Testis (tissue), 3 donors: ENCODE measurements around the gene CELF4. TPM values are rescaled to one million over a fixed set of nuclear protein-coding genes. Genes with fewer than 3 reads are reported as not detected.

Source experiments
- DNase-seq: peaks from one replicate; pipeline ENCODE4 v3.0.0-alpha.2; 2019
- H3K27ac ChIP-seq, 2 donors: fragments of 200-600 bp; sonication (generic); one replicate each; pipeline ENCODE4 v1.5.1; 2019
- H3K27me3 ChIP-seq: fragments of 200-600 bp; sonication (generic); one replicate; pipeline ENCODE4 v1.5.1; 2019
- H3K36me3 ChIP-seq: fragments of 200-600 bp; sonication (generic); one replicate; pipeline ENCODE4 v1.5.1; 2017; ENCODE audit warnings: low read depth; ENCODE audit errors: missing control alignments
- H3K4me1 ChIP-seq: fragments of 200-600 bp; sonication (generic); one replicate; pipeline ENCODE4 v1.5.1; 2019
- H3K4me3 ChIP-seq, 2 donors: fragments of 200-600 bp; sonication (generic); one replicate each; pipeline ENCODE4 v1.5.1; 2017 to 2019
- H3K9me3 ChIP-seq: fragments of 200-600 bp; sonication (generic); one replicate; pipeline ENCODE4 v1.5.1; 2017
- CTCF ChIP-seq, 3 experiments: fragments of 450-650 bp in 2 of 3; fragments of 200-600 bp in 1 of 3; sonication (generic) in 1 of 3; IDR thresholded peaks; one replicate each; pipeline ENCODE4 v1.5.1; 2016 to 2019; ENCODE audit warnings: antibody characterized with exemption in 3 of 3, mild to moderate bottlenecking in 2 of 3, moderate library complexity in 1 of 3
- POLR2A ChIP-seq: fragments of 450-650 bp; IDR thresholded peaks from one replicate; pipeline ENCODE4 v1.6.1; 2017; ENCODE audit warnings: antibody characterized with exemption, mild to moderate bottlenecking, moderate library complexity
- WGBS, 2 donors: methylation state at CpG; one replicate each; pipeline ENCODE4 v1.1.5; 2018; 5-methylcytosine and 5-hydroxymethylcytosine counted together
- intact Hi-C: fragments of 100-400 bp; cut with DNase I; formaldehyde crosslinking; loops from one replicate; pipeline ENCODE4 v1.15.1; 2023; ENCODE audit warnings: low total_unique reads
- polyA plus RNA-seq: library from polyadenylated mRNA; stranded (reverse); fragments of 350-450 nt; fragmentation: Illumina TruSeq; extraction: RNeasy Lipid Tissue Mini Kit (QIAGEN cat#74804); gene quantifications from one replicate; pipeline ENCODE4 v1.2.3, GENCODE V29; 2014; ENCODE audit warnings: low read depth, low replicate concordance; ENCODE audit not compliant: insufficient read depth
- total RNA-seq, 2 donors: library from RNA; depleted of rRNA; stranded (reverse); fragments of >200 nt; gene quantifications; one replicate each; pipeline ENCODE4 v1.2.3, GENCODE V29; 2016

Gene CELF4
- total and polyA plus RNA-seq, 3 donors from 2014 or later = 3.9 to 6.3 (median 4.8) TPM

DNA sequence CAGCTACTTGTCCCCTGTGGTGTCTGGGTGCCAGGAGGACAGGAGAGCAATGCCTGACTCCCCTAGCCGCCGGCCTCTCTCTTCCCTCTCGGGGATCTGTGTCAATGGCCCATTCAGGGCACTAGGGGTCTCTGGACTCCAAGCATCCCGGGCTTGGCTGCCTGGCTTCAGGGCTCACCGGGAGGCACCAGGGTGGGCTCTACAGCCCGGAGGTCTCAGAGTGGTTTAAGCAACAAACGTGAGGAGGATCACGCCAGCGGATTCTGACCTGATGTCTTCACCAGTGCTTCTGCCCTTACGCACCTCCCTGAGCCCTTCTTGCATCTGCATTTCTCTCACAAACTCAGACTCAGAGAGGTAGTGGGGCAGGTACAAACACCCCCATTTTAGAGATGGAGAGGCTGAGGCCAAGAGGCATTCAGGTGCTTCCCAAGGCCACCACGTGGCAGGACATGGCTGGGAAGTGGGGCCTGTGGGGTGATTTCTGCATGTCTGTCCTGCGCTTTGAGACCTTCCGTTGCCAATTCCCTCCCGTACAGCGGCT, 243.0 kb downstream of the CELF4 start:
- Histone ChIP-seq H3K4me3 (no peak overlapping the region), H3K4me1 (no peaks in the 10 kb centered on the region), H3K27me3 (no peaks in the 10 kb centered on the region), H3K27ac (no peak overlapping the region), H3K36me3 (no peaks in the 10 kb centered on the region), H3K9me3 (no peaks in the 10 kb centered on the region)
- peak; percentile 64 for DNase-seq
- intact Hi-C loops = no loop called here
- WGBS, 2 donors = 51 to 56% methylated on average over 7 to 15 of the region's 15 CpGs
- peak in 2 of 3 experiments; percentile 47 to 71 for TF ChIP-seq CTCF (IDR thresholded peaks at IDR 0.05)
- TF ChIP-seq POLR2A = no peak

DNA sequence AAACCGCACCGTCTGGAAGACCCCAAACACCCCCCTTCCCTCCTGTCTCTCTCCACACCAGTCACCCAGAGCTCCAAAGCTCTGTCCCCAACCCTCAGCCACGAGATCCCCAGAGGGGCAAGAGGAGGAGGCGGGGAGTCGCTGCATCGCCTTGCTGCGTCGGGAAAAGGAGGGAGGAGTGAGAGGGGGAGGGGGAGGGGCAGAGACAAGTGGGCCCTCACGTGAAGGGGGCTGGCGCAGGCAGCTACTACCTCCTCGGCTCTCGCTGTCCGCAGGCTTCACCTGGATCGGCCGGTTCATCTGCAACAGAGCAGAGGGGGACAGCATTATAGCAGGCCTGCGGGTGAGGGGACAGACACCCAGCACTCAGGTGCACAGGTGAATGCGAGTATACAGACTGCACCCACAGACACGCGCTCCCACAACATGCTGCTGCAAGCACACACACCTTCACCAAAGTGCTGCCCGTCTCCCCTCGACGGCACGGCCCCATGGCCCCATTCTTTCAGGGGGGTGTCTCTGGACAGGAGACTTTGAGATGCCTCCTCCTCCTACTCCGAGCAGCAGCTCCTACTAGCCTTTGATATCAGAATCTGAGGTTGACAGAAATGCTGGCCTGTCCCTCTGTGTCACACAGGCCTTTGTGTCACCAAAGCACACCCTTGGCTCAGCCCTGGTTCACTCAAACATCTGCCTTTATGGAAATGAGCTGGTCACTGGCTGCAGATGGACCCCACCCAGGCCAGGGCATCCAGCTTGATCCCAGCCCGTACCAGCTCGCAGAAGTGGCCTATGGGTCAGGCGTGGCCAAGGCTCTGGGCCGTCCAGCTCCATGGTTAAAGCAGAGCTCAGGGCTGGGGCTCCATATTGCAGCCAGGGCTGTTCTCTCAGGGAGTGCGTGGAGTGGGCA, 243.8 kb downstream of the CELF4 start:
- intact Hi-C loops = no loop called here
- DNase-seq = no peak
- H3K27ac ChIP-seq = no peak overlapping the region
- no peaks in the 10 kb centered on the region for H3K9me3 ChIP-seq
- no peaks in the 10 kb centered on the region for H3K36me3 ChIP-seq
- no peaks in the 10 kb centered on the region for H3K4me1 ChIP-seq
- WGBS, 2 donors = 82 to 89% methylated on average over 22 to 29 of the region's 29 CpGs
- H3K27me3 ChIP-seq = no peaks in the 10 kb centered on the region
- H3K4me3 ChIP-seq = no peak overlapping the region
- TF ChIP-seq CTCF (IDR thresholded peaks at IDR 0.05) (no peak), POLR2A (no peak)

DNA sequence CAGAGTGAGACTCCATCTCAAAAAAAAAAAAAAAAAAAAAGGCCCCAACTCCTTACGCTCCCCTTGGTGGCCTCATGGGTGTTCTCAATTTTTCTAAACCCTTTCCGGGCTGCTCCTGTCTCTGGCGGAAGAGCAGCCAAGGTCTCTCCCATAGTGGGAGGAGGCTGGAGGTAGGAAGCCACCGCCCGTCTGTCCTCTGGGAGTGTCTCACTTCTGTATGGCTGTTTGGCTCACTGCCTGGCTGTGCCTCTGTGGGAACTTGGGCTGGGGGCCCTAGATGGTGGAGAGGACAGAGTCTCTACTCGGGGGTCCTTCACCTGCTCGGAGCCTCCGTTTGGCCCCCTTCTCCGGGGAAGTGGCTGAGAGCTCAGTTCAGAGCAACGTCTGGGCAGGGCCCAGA, 245.3 kb downstream of the CELF4 start:
- Histone ChIP-seq H3K27ac (no peak overlapping the region), H3K27me3 (no peaks in the 10 kb centered on the region), H3K36me3 (no peaks in the 10 kb centered on the region), H3K9me3 (no peaks in the 10 kb centered on the region), H3K4me3 (no peak overlapping the region), H3K4me1 (no peaks in the 10 kb centered on the region)
- TF ChIP-seq CTCF (IDR thresholded peaks at IDR 0.05) = no peak
- TF ChIP-seq POLR2A = no peak
- 75 to 91% methylated on average over 6 to 10 of the region's 10 CpGs for WGBS, 2 donors
- intact Hi-C loops = no loop called here
- DNase-seq = no peak

- Histone ChIP-seq H3K27me3 (no peaks in the 10 kb centered on the region), H3K9me3 (no peaks in the 10 kb centered on the region), H3K4me3 (no peak overlapping the region), H3K36me3 (no peaks in the 10 kb centered on the region), H3K27ac (no peak overlapping the region), H3K4me1 (no peaks in the 10 kb centered on the region)
- DNase-seq = no peak
- TF ChIP-seq CTCF (IDR thresholded peaks at IDR 0.05) (no peak), POLR2A (no peak)
- intact Hi-C loops = no loop called here
- WGBS, 2 donors = 88 to 95% methylated on average over 9 to 16 of the region's 16 CpGs
Observed at GRCh38 chr18:37318360-37319355, 246.9 kb downstream of the CELF4 start.
